Testis (tissue), 3 donors: ENCODE results near the gene YTHDF1. TPM values are rescaled to one million over a fixed set of nuclear protein-coding genes. Genes with fewer than 3 reads are reported as not detected.

Source experiments
- DNase-seq: peaks from one replicate; pipeline ENCODE4 v3.0.0-alpha.2; 2019
- H3K27ac ChIP-seq, 2 donors: fragments of 200-600 bp; sonication (generic); one replicate each; pipeline ENCODE4 v1.5.1; 2019
- H3K27me3 ChIP-seq: fragments of 200-600 bp; sonication (generic); one replicate; pipeline ENCODE4 v1.5.1; 2019
- H3K36me3 ChIP-seq: fragments of 200-600 bp; sonication (generic); one replicate; pipeline ENCODE4 v1.5.1; 2017; ENCODE audit warnings: low read depth; ENCODE audit errors: missing control alignments
- H3K4me1 ChIP-seq: fragments of 200-600 bp; sonication (generic); one replicate; pipeline ENCODE4 v1.5.1; 2019
- H3K4me3 ChIP-seq, 2 donors: fragments of 200-600 bp; sonication (generic); one replicate each; pipeline ENCODE4 v1.5.1; 2017 to 2019
- H3K9me3 ChIP-seq: fragments of 200-600 bp; sonication (generic); one replicate; pipeline ENCODE4 v1.5.1; 2017
- CTCF ChIP-seq, 3 experiments: fragments of 450-650 bp in 2 of 3; fragments of 200-600 bp in 1 of 3; sonication (generic) in 1 of 3; IDR thresholded peaks; one replicate each; pipeline ENCODE4 v1.5.1; 2016 to 2019; ENCODE audit warnings: antibody characterized with exemption in 3 of 3, mild to moderate bottlenecking in 2 of 3, moderate library complexity in 1 of 3
- POLR2A ChIP-seq: fragments of 450-650 bp; IDR thresholded peaks from one replicate; pipeline ENCODE4 v1.6.1; 2017; ENCODE audit warnings: antibody characterized with exemption, mild to moderate bottlenecking, moderate library complexity
- WGBS, 2 donors: methylation state at CpG; one replicate each; pipeline ENCODE4 v1.1.5; 2018; 5-methylcytosine and 5-hydroxymethylcytosine counted together
- intact Hi-C: fragments of 100-400 bp; cut with DNase I; formaldehyde crosslinking; loops from one replicate; pipeline ENCODE4 v1.15.1; 2023; ENCODE audit warnings: low total_unique reads
- polyA plus RNA-seq: library from polyadenylated mRNA; stranded (reverse); fragments of 350-450 nt; fragmentation: Illumina TruSeq; extraction: RNeasy Lipid Tissue Mini Kit (QIAGEN cat#74804); gene quantifications from one replicate; pipeline ENCODE4 v1.2.3, GENCODE V29; 2014; ENCODE audit warnings: low read depth, low replicate concordance; ENCODE audit not compliant: insufficient read depth
- total RNA-seq, 2 donors: library from RNA; depleted of rRNA; stranded (reverse); fragments of >200 nt; gene quantifications; one replicate each; pipeline ENCODE4 v1.2.3, GENCODE V29; 2016

The YTHDF1 gene
- total and polyA plus RNA-seq, 3 donors from 2014 or later, result 37.2 to 56.9 (median 55.7) TPM

GRCh38 chr20:63166193-63167020 lies 49.5 kb downstream of the YTHDF1 start:
- Histone ChIP-seq H3K27ac (no peak overlapping the region), H3K4me3 (no peak overlapping the region), H3K27me3 (no peaks in the 10 kb centered on the region), H3K9me3 (no peaks in the 10 kb centered on the region), H3K36me3 (no peaks in the 10 kb centered on the region), H3K4me1 (no peaks in the 10 kb centered on the region)
- intact Hi-C loops, result no loop called here
- 89 to 92% methylated on average over 19 to 26 of the region's 26 CpGs for WGBS, 2 donors
- TF ChIP-seq CTCF (IDR thresholded peaks at IDR 0.05), result no peak
- no peak for TF ChIP-seq POLR2A
- DNase-seq, result no peak

GRCh38 chr20:63165356-63166192 lies 50.4 kb downstream of the YTHDF1 start:
- 84 to 95% methylated on average over 6 to 25 of the region's 25 CpGs for WGBS, 2 donors
- DNase-seq, result no peak
- H3K4me3 ChIP-seq, result no peak overlapping the region
- intact Hi-C loops, result no loop called here
- no peaks in the 10 kb centered on the region for H3K27me3 ChIP-seq
- H3K27ac ChIP-seq, result no peak overlapping the region
- TF ChIP-seq CTCF (IDR thresholded peaks at IDR 0.05), result no peak
- TF ChIP-seq POLR2A, result no peak
- H3K36me3 ChIP-seq, result no peaks in the 10 kb centered on the region
- no peaks in the 10 kb centered on the region for H3K4me1 ChIP-seq
- H3K9me3 ChIP-seq, result no peaks in the 10 kb centered on the region

- no peaks in the 10 kb centered on the region for H3K27me3 ChIP-seq
- intact Hi-C loops, result no loop called here
- WGBS, 2 donors, result 86 to 89% methylated on average over 20 to 24 of the region's 24 CpGs
These were observed 51.2 kb downstream of the YTHDF1 start for GRCh38 chr20:63164484-63165355.

More at GRCh38 chr20:63164484-63165355, 51.2 kb downstream of the YTHDF1 start:
- H3K9me3 ChIP-seq, result no peaks in the 10 kb centered on the region
- TF ChIP-seq CTCF (IDR thresholded peaks at IDR 0.05) (no peak), POLR2A (no peak)
- no peak for DNase-seq
- no peaks in the 10 kb centered on the region for H3K4me1 ChIP-seq
- no peak overlapping the region for H3K27ac ChIP-seq
- H3K36me3 ChIP-seq, result no peaks in the 10 kb centered on the region
- no peak overlapping the region for H3K4me3 ChIP-seq
